ENCODE results near the gene TEN1. TPM values are rescaled to one million over a fixed set of nuclear protein-coding genes. Genes with fewer than 3 reads are reported as not detected.

The TEN1 gene
- total and polyA plus RNA-seq, 9 of the 15 experiments (the other 6 are each of a cell fraction or from before 2014, with no cell fraction given): 1.3 to 25.7 (median 10.1) TPM

DNA sequence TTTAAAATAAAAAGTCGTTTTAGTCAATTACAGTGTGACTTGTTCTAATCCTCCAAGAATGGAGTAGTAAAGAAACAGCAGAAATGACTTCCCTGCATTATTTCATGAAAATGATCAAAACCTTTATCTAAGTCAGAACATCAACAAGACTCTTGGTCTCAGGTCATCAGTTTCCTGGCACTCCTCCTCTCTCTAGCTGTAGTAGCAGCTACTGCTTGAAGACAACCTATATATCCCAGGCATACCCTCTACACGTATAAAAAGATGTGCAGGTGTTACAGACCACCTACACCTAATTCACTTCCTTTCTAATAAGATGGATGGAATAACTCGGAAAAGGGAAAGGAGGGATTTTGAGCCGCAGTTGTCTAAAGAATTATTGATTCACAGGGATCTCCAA lies 36.6 kb upstream of the TEN1 start:
- TF ChIP-seq, protein P1, sequence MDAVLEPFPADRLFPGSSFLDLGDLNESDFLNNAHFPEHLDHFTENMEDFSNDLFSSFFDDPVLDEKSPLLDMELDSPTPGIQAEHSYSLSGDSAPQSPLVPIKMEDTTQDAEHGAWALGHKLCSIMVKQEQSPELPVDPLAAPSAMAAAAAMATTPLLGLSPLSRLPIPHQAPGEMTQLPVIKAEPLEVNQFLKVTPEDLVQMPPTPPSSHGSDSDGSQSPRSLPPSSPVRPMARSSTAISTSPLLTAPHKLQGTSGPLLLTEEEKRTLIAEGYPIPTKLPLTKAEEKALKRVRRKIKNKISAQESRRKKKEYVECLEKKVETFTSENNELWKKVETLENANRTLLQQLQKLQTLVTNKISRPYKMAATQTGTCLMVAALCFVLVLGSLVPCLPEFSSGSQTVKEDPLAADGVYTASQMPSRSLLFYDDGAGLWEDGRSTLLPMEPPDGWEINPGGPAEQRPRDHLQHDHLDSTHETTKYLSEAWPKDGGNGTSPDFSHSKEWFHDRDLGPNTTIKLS (IDR thresholded peaks at IDR 0.05; ENCODE audit: borderline replicate concordance, low read depth): no peak
- TF ChIP-seq NR2F6 (CRISPR knock-in tag; IDR thresholded peaks at IDR 0.05) (no peak), YY1 (IDR thresholded peaks at IDR 0.05; ENCODE audit: borderline replicate concordance in 1 of 3, control insufficient read depth in 1 of 3, extremely low read depth in 1 of 3, insufficient read depth in 3 of 3, insufficient read length in 1 of 3, insufficient replicate concordance in 2 of 3, low read depth in 1 of 3, low read length in 2 of 3) (no peak), SMARCE1 (IDR thresholded peaks at IDR 0.05) (no peak), CBX8 (IDR thresholded peaks at IDR 0.05; ENCODE audit: borderline replicate concordance, extremely low read depth, low read depth, low read length, poor library complexity, severe bottlenecking) (no peak), SOX6 (IDR thresholded peaks at IDR 0.05) (no peak), MCM5 (IDR thresholded peaks at IDR 0.05; ENCODE audit: low read depth) (no peak), HDAC3 (IDR thresholded peaks at IDR 0.05; ENCODE audit: borderline replicate concordance, partially characterized antibody) (no peak)
- TF ChIP-seq, protein P2, sequence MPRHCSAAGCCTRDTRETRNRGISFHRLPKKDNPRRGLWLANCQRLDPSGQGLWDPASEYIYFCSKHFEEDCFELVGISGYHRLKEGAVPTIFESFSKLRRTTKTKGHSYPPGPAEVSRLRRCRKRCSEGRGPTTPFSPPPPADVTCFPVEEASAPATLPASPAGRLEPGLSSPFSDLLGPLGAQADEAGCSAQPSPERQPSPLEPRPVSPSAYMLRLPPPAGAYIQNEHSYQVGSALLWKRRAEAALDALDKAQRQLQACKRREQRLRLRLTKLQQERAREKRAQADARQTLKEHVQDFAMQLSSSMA (CRISPR knock-in tag; IDR thresholded peaks at IDR 0.05): no peak
- TF ChIP-seq, protein P3, sequence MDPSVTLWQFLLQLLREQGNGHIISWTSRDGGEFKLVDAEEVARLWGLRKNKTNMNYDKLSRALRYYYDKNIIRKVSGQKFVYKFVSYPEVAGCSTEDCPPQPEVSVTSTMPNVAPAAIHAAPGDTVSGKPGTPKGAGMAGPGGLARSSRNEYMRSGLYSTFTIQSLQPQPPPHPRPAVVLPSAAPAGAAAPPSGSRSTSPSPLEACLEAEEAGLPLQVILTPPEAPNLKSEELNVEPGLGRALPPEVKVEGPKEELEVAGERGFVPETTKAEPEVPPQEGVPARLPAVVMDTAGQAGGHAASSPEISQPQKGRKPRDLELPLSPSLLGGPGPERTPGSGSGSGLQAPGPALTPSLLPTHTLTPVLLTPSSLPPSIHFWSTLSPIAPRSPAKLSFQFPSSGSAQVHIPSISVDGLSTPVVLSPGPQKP (CRISPR knock-in tag; IDR thresholded peaks at IDR 0.05): no peak
- Histone ChIP-seq H3K36me3 (ENCODE audit: control insufficient read depth, insufficient read depth, low read length) (peaks cover 12% of the 10 kb centered on the region; the same call in 1 of the 3 replicates), H3K79me2 (ENCODE audit: control insufficient read depth, insufficient read depth, low read length) (peaks cover 6% of the 10 kb centered on the region; the same call in 1 of the 3 replicates), H3K4me1 (replicated peaks in 1 of 2; ENCODE audit: control insufficient read depth in 2 of 2, insufficient read depth in 2 of 2, low read length in 2 of 2) (peaks cover 0 to 13% of the 10 kb centered on the region in 2 experiments; a peak in 3 of 5 replicates), H2AFZ (ENCODE audit: low read depth, low read length) (no peak overlapping the region), H3K4me3 (no peak overlapping the region), H3K9me3 (replicated peaks; ENCODE audit: control insufficient read depth, insufficient read depth, low read depth, low read length) (no peaks in the 10 kb centered on the region), H4K20me1 (replicated peaks; ENCODE audit: control insufficient read depth, insufficient read depth, low read length) (no peaks in the 10 kb centered on the region), H3K4me2 (ENCODE audit: insufficient read depth, low read length) (no peak overlapping the region), H3K27me3 (ENCODE audit: control insufficient read depth in 2 of 2, insufficient read depth in 2 of 2, low read length in 2 of 2) (no peaks in the 10 kb centered on the region), H3K9me1 (ENCODE audit: control insufficient read depth, insufficient read depth, low read length) (no peaks in the 10 kb centered on the region), H3K9ac (ENCODE audit: insufficient read depth in 1 of 2, low read depth in 2 of 2, low read length in 2 of 2) (no peak overlapping the region), H3K27ac (ENCODE audit: extremely low read depth, low read depth, low read length) (no peak overlapping the region)
- CTCF ChIA-PET (ENCODE audit: low intra/inter-chr PET ratio): no interaction called here
- 61% methylated on average over 4 of the region's 4 CpGs for WGBS (ENCODE audit: insufficient coverage, low coverage, missing lambda C conversion rate)
- DNase-seq (ENCODE audit: extremely low read depth in 1 of 4, low spot score in 3 of 4) (no peak), ATAC-seq (no peak), FAIRE-seq (no peak)
- intact Hi-C loops (cut with micrococcal nuclease): loop anchor here (5.0 kb wide), 1 partner anchor 35 kb away; the partner anchor contains the start of genes ACOX1 and TEN1
- in situ Hi-C loops (cut with MboI): no loop called here
- BruUV-seq (replicated peaks): no TSS peak
- POLR2A ChIA-PET: interaction anchor here (1.3 to 1.8 kb wide), 2 partner anchors 34 to 162 kb away, joined by 3 to 4 read pairs; no protein-coding TSS in a partner anchor
